NCI-H2107 treated with DMSO at 0.1 percent for 48 hours (cell line): ENCODE measurements around the gene REXO5.
"Not testable (repeated sequence)": the region's sequence is repeated elsewhere in the genome, so short reads cannot be mapped to it uniquely, and the experiment has no call there.

ENCODE experiments used
- DNase-seq: peaks from one replicate; lab custom pipeline; 2025; ENCODE audit not compliant: unreplicated experiment; lab: John Stamatoyannopoulos, UW

The REXO5 gene

DNA sequence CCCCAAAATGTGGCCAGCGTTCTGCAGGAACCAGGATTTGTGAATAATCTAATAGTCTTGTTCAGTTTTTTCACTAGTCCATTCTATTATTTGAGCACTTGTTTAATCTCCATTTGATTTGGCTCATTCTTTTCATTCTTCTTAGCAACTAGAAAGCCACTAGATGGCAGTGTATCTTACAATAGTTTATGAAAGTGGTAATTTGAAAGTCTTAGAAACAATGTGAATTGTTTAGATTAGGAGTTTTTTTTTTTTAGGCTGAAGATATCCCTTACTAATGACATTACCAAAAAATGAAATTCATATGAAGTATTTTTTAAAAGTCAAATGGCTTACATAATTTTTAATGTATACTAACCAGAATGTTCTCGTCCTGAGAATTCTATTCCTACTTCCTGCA, 6.7 kb upstream of the REXO5 start:
- DNase-seq, result peak; percentile 53

DNA sequence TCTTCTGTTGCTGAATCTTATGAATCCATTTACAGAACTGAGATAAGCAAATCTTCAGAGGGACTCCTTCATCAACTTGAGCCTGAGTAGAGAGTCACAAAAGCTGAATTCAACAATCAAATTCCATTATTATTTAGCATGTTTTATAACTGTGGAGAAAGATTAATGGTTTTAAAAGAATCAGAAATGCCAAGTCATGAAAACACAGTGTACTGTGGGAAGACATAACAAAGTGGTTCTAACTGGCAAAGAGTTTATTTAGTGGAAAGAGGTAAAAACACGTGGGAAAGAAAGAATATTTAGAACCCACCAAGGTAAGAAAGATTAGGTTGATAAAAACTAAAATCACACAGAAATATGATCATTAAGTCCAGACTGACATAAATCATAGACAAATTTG, 5.0 kb upstream of the REXO5 start:
- DNase-seq, result no peak

GRCh38 chr16:20803192-20803560, 3.2 kb upstream of the REXO5 start:
- no peak for DNase-seq

DNA sequence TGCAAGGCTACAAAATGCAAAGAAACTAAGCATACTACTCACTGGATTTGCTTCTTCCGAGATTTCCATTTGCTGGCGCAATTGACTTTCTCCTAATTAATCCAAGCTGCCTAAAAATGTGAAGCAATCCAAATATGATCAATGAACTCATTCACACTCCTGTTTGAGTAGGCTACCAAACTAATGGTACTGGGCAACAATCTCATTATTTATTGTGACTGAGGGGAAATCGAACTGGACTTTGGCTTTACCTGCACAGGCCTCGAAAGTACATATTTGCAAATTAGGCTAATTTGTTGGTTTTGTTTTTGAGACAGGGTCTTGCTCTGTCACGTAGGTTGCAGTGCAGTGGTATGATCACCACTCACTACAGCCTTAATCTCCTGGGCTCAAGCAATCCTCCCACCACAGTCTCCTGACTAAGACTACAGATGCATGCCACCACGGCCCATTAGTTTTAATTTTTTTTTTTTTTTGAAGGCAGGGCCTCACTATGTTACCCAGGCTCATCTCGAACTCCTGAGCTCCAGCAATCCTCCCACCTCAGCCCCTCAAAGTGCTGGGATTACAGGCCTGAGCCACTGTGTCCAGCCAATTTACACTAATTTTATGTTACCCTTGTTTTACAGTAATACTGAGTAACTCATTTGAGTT, 2.6 kb upstream of the REXO5 start:
- no peak for DNase-seq

GRCh38 chr16:20805684-20806167, 601 bp upstream of the REXO5 start:
- not testable (repeated sequence) for DNase-seq

DNA sequence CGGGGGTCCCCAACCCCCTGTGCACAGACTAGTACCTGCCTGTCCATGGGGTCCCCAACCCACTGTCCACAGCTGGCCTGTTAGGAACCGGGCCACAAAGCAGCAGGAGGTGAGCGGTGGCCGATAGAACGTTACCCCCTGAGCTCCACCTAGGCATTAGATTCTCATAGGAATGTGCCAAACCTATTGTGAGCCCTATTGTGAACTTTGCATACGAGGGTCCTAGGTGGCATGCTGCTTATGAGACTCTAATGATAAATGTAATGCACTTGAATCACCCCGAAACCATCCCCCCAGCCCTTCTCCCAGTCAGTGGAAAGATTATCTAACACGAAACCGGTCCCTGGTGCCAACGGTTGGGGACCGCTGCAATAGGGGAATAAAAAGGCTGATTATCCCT, 1.5 kb downstream of the REXO5 start:
- no peak for DNase-seq

DNA sequence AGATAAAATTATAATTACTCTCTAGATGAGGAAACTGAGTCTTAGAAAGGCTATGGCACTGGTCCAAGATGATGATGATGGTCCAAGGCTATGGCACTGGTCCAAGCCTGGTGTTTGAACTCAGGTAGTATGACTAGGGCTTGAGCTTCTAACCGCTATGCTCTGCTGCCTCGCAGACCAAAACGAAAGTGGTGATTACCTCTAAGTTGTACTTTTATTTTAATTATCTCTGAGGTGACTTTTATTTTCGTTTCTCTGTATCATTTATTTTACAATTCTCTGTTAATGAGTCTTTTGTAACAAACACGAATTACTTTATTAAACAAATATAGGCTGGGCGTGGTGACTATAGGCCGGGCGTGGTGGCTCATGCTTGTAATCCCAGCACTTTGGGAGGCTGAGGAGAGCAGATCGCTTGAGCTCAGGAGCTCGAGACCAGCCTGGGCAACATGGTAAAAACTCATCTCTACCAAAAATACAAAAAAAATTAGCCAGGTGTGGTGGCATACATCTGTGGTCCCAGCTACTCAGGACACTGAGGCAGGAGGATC, 5.6 kb downstream of the REXO5 start:
- DNase-seq, result no peak

DNA sequence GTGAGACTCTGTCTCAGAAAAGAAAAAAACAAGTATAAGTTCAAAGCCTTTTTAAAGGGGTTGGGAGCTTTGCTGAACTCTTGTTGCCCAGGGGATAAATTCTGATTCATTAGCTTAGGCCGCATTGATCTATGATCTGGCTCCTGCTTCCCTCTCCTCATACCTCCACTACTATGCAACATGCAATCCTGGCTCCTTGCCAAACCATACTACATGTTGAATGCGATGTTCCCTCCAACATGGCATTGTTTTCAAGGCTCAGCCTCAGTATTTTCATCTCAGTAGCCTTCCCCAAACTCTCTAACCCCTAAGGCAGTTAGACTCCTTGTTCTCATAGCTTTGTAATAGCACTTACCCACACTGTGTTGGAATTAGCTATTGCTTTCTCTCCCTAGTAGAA, 6.2 kb downstream of the REXO5 start:
- no peak for DNase-seq

DNA sequence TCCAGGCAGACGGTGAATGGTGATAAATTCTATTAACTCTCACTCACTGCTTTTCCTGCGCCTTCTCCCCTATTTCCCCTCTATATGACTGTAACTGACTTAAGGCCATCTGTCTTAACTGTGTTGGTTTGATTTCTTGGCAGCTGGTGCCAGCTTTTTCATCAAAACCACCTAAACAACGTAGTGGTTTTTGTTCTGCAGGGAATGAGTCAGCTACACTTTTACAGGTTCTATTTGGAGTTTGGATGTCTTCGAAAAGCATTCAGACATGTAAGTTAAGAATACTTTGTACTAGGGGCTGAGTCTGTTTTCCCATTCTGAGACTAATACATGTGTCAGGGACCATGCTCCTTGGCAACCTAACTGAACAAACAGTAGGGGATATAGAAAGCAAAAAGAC, 8.5 kb downstream of the REXO5 start:
- no peak for DNase-seq

GRCh38 chr16:20818929-20819585, 12.7 kb downstream of the REXO5 start:
- DNase-seq, result no peak

GRCh38 chr16:20821682-20822081, 15.4 kb downstream of the REXO5 start:
- DNase-seq, result no peak

DNA sequence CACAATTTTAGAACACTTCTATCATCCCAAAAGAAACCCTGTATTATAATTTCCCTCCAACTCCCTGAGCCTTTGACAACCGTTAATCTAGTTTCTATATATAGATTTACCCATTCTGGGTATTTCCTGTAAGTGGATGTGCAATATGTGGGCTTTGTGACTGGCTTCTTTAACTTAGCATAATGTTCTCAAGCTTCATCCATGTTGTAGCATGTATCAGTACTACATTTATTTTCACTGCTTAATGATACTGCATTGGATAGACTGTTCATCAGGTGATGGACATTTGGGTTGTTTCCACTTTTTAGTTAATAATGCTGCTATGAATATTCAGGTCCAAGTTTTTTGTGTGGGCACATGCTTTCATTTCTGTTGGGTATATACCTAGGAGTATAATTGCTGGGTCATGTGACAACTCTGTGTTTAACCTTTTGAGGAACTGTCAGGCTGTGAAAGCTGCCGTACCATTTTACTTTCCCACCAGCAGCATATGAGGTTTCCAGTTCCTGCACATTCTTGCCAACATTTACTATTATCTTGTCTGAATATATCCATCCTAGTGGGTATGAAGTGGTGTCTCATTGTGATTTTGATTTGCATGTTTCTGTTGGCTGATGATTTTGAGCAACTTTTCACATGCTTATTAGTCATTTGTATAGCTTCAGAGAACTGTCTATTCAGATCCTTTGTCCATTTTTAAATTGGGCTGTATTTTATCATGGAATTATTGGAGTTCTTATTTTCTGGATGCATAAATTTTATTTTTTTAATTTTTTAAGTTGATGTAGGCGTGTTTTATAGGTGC, 16.4 kb downstream of the REXO5 start:
- DNase-seq, result no peak

- DNase-seq, result no peak
Measured at GRCh38 chr16:20826039-20826566, 19.8 kb downstream of the REXO5 start.

DNA sequence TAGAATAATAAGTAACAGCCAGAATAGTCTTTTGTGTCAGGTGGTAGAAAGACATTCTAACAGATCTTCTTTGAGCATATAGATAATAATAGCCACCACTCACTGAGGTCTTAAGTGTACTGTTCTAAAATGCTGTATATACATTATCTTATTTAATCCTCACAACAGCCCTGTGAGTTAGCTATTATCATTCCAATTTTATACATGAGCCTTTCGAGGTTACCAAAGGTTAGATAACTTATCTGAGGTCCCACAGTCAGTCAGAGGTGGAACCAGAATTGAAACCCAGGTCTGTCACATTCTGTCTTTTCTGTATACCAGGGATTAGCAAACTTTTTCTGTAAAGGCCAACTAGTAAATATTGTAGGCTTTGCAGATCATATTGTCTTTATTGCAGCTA, 23.2 kb downstream of the REXO5 start:
- no peak for DNase-seq

GRCh38 chr16:20830372-20830771, 24.0 kb downstream of the REXO5 start:
- no peak for DNase-seq

- no peak for DNase-seq
Measured at GRCh38 chr16:20833086-20833485, 26.8 kb downstream of the REXO5 start.

DNA sequence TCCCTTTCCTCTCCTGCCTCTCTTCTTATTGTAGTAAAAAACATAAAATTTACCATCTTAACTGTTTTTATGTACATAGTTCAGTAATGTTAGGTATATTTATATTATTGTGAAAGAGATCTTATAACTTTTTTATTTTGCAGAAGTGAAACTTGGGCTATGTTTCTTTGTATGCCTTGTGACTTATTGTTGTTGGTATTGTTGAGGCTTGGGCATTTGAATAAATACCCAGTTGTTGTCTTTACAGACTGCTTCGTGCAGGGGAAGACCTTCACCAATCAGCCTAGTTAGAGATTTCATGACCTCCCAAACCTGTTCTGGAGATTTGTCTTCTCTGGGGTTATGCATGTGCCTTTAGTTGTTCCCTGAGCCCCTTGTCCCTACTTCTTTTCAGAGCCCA, 31.9 kb downstream of the REXO5 start:
- no peak for DNase-seq

GRCh38 chr16:20839504-20839903, 33.2 kb downstream of the REXO5 start:
- peak; percentile 44 for DNase-seq

GRCh38 chr16:20844054-20844453, 37.7 kb downstream of the REXO5 start:
- DNase-seq, result no peak

GRCh38 chr16:20844588-20844987, 38.3 kb downstream of the REXO5 start:
- no peak for DNase-seq

- DNase-seq, result no peak
Measured at GRCh38 chr16:20846030-20846429, 39.7 kb downstream of the REXO5 start.

DNA sequence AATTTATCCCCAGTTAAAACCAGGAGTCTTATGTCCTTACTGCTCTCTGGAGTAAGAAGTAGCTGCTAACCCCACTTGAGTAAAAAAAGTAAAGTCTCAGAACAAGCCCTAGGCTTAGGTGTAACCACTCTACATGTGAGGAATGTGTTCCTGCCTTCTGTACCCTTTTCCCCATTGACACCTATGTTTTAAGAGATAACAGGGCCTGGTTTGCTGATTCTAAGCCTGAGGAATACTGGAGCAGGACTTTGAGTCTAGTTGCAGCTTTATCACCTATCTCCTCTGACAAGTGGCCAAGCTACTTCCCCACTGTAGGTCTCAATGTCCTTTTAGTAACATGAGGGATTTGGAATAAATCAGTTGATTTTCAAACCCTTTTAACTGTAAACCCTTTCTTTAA, 40.2 kb downstream of the REXO5 start:
- no peak for DNase-seq
